ENCODE data around the gene MYO3B. TPM values are rescaled to one million over a fixed set of nuclear protein-coding genes. Genes with fewer than 3 reads are reported as not detected.

Gene MYO3B
- polyA plus RNA-seq, 1 experiment, result 0.10 TPM

GRCh38 chr2:170255137-170255536 is 77.2 kb downstream of the MYO3B start:
- no peak overlapping the region for H3K4me3 ChIP-seq (ENCODE audit: low read depth, low read length)
- POLR2A ChIA-PET, result no interaction called here
- H3K9me3 ChIP-seq (ENCODE audit: control insufficient read depth, insufficient read depth, low read length), result no peaks in the 10 kb centered on the region
- CTCF ChIA-PET, result interaction anchor here (1.0 kb wide), 1 partner anchor 24 kb away, joined by 3 read pairs; no protein-coding TSS in a partner anchor
- H3K27me3 ChIP-seq (ENCODE audit: control insufficient read depth, insufficient read depth, low read length), result no peaks in the 10 kb centered on the region
- TF ChIP-seq CTCF (IDR thresholded peaks at IDR 0.05; ENCODE audit: low read depth, low read length), result no peak
- DNase-seq (ENCODE audit: low read depth, low spot score), result no peak
- H3K27ac ChIP-seq (ENCODE audit: low read depth, low read length), result no peak overlapping the region

- CTCF ChIA-PET, result interaction anchor here (1.0 kb wide), 1 partner anchor 24 kb away, joined by 3 read pairs; no protein-coding TSS in a partner anchor
- Histone ChIP-seq H3K27me3 (ENCODE audit: control insufficient read depth, insufficient read depth, low read length) (no peaks in the 10 kb centered on the region), H3K27ac (ENCODE audit: low read depth, low read length) (no peak overlapping the region), H3K4me3 (ENCODE audit: low read depth, low read length) (no peak overlapping the region), H3K9me3 (ENCODE audit: control insufficient read depth, insufficient read depth, low read length) (no peaks in the 10 kb centered on the region)
- POLR2A ChIA-PET, result no interaction called here
- no peak for TF ChIP-seq CTCF (IDR thresholded peaks at IDR 0.05; ENCODE audit: low read depth, low read length)
- DNase-seq (ENCODE audit: low read depth, low spot score), result peak; percentile 2
Observed at GRCh38 chr2:170255971-170256370, 78.0 kb downstream of the MYO3B start.

GRCh38 chr2:170258382-170258781 is 80.4 kb downstream of the MYO3B start:
- no peaks in the 10 kb centered on the region; the same call in 1 of the 2 replicates for H3K9me3 ChIP-seq (ENCODE audit: control insufficient read depth, insufficient read depth, low read length)
- no peak overlapping the region for H3K27ac ChIP-seq (ENCODE audit: low read depth, low read length)
- DNase-seq (ENCODE audit: low read depth, low spot score), result no peak
- ChIA-PET POLR2A (no interaction called here), CTCF (no interaction called here)
- no peak for TF ChIP-seq CTCF (IDR thresholded peaks at IDR 0.05; ENCODE audit: low read depth, low read length)
- H3K4me3 ChIP-seq (ENCODE audit: low read depth, low read length), result no peak overlapping the region
- H3K27me3 ChIP-seq (ENCODE audit: control insufficient read depth, insufficient read depth, low read length), result no peaks in the 10 kb centered on the region

- no peak for DNase-seq (ENCODE audit: low read depth, low spot score)
- ChIA-PET POLR2A (no interaction called here), CTCF (interaction anchor here (0.9 to 1.5 kb wide), 2 partner anchors 18 to 110 kb away, joined by 3 read pairs; no protein-coding TSS in a partner anchor)
- Histone ChIP-seq H3K27ac (ENCODE audit: low read depth, low read length) (no peak overlapping the region), H3K4me3 (ENCODE audit: low read depth, low read length) (no peak overlapping the region), H3K9me3 (ENCODE audit: control insufficient read depth, insufficient read depth, low read length) (no peaks in the 10 kb centered on the region; the same call in 1 of the 2 replicates), H3K27me3 (ENCODE audit: control insufficient read depth, insufficient read depth, low read length) (no peaks in the 10 kb centered on the region)
- TF ChIP-seq CTCF (IDR thresholded peaks at IDR 0.05; ENCODE audit: low read depth, low read length), result no peak
Observed at GRCh38 chr2:170260188-170260587, 82.2 kb downstream of the MYO3B start.

- POLR2A ChIA-PET, result no interaction called here
- CTCF ChIA-PET, result no interaction called here
Observed at GRCh38 chr2:170261566-170261965, 83.6 kb downstream of the MYO3B start.

More at GRCh38 chr2:170261566-170261965, 83.6 kb downstream of the MYO3B start:
- no peak for TF ChIP-seq CTCF (IDR thresholded peaks at IDR 0.05; ENCODE audit: low read depth, low read length)
- Histone ChIP-seq H3K27ac (ENCODE audit: low read depth, low read length) (no peak overlapping the region), H3K9me3 (ENCODE audit: control insufficient read depth, insufficient read depth, low read length) (no peaks in the 10 kb centered on the region; the same call in 1 of the 2 replicates), H3K4me3 (ENCODE audit: low read depth, low read length) (no peak overlapping the region), H3K27me3 (ENCODE audit: control insufficient read depth, insufficient read depth, low read length) (no peaks in the 10 kb centered on the region)
- no peak for DNase-seq (ENCODE audit: low read depth, low spot score)
